ENCODE data around the gene CLIC1. TPM values are rescaled to one million over a fixed set of nuclear protein-coding genes. Genes with fewer than 3 reads are reported as not detected.
A peak's percentile ranks its signal among the peaks of the same experiment; 100 is the strongest.

CLIC1 gene
- total and polyA plus RNA-seq, 10 of the 15 experiments (the other 5 are each of a cell fraction or from before 2014, with no cell fraction given): 446 to 1,266 (median 636) TPM

- no peak for TF ChIP-seq KDM1A (IDR thresholded peaks at IDR 0.05; ENCODE audit: borderline replicate concordance)
- no peak for TF ChIP-seq ZSCAN29 (IDR thresholded peaks at IDR 0.05)
- TF ChIP-seq NFXL1 (IDR thresholded peaks at IDR 0.05; ENCODE audit: borderline replicate concordance): no peak
- TF ChIP-seq RFX5 (IDR thresholded peaks at IDR 0.05; ENCODE audit: low read depth, low read length): no peak
- TF ChIP-seq USF1 (IDR thresholded peaks at IDR 0.05; ENCODE audit: borderline replicate concordance, extremely low read length, insufficient read depth, low read depth, low read length): no peak
- TF ChIP-seq HCFC1 (IDR thresholded peaks at IDR 0.05; ENCODE audit: low read length): no peak
- TF ChIP-seq IKZF2 (IDR thresholded peaks at IDR 0.05): peak in 1 of 2 experiments; percentile 8; a peak in 3 of 4 replicates
- no peak for TF ChIP-seq MYC (IDR thresholded peaks at IDR 0.05; ENCODE audit: insufficient read depth, insufficient read length, insufficient replicate concordance, low read length, severe bottlenecking)
- TF ChIP-seq MEF2B (IDR thresholded peaks at IDR 0.05; ENCODE audit: partially characterized antibody, poor library complexity, severe bottlenecking): peak; percentile 84
- peak; percentile 81 for TF ChIP-seq TBL1XR1 (IDR thresholded peaks at IDR 0.05; ENCODE audit: low read depth, low read length)
- TF ChIP-seq BCL3 (IDR thresholded peaks at IDR 0.05; ENCODE audit: borderline replicate concordance, insufficient read depth, low read depth, low read length, poor library complexity, severe bottlenecking): no peak
- TF ChIP-seq KAT2A (conservative IDR thresholded peaks at IDR 0.05; ENCODE audit: control insufficient read depth, low read depth, low read length): no peak
- TF ChIP-seq NKRF (conservative IDR thresholded peaks at IDR 0.05): 0 out of 2 replicates have a peak, but pooled peaks have one; percentile 38
- TF ChIP-seq TCF7 (IDR thresholded peaks at IDR 0.05; ENCODE audit: borderline replicate concordance): no peak
- TF ChIP-seq CBFB (IDR thresholded peaks at IDR 0.05; ENCODE audit: low read depth): no peak
- TF ChIP-seq SMAD1 (IDR thresholded peaks at IDR 0.05; ENCODE audit: low read depth, partially characterized antibody): no peak
- no peak for TF ChIP-seq ZNF384 (IDR thresholded peaks at IDR 0.05; ENCODE audit: borderline replicate concordance, low read depth, low read length)
- no peak for TF ChIP-seq ZBTB4 (CRISPR knock-in tag; IDR thresholded peaks at IDR 0.05)
- TF ChIP-seq ATF3 (IDR thresholded peaks at IDR 0.05; ENCODE audit: borderline replicate concordance, extremely low read depth, low read depth, low read length): no peak
- TF ChIP-seq EGR1 (IDR thresholded peaks at IDR 0.05; ENCODE audit: borderline replicate concordance in 1 of 2, low read depth in 2 of 2, low read length in 2 of 2): peak in 1 of 2 experiments; percentile 28; a peak in 1 of 3 replicates
- no peak for TF ChIP-seq STAT1 (conservative IDR thresholded peaks at IDR 0.05)
- no peak for TF ChIP-seq BACH1 (IDR thresholded peaks at IDR 0.05; ENCODE audit: borderline replicate concordance)
These were observed 1.4 kb downstream of the CLIC1 start (continued) for GRCh38 chr6:31734821-31735406.

Data from GM12878 (cell line).